NCI-H1436 (cell line): ENCODE measurements around the gene LRRC52.

Experiments
- DNase-seq: peaks from one replicate; lab custom pipeline; 2025; lab: John Stamatoyannopoulos, UW

Gene LRRC52, protein sequence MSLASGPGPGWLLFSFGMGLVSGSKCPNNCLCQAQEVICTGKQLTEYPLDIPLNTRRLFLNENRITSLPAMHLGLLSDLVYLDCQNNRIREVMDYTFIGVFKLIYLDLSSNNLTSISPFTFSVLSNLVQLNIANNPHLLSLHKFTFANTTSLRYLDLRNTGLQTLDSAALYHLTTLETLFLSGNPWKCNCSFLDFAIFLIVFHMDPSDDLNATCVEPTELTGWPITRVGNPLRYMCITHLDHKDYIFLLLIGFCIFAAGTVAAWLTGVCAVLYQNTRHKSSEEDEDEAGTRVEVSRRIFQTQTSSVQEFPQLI

DNA sequence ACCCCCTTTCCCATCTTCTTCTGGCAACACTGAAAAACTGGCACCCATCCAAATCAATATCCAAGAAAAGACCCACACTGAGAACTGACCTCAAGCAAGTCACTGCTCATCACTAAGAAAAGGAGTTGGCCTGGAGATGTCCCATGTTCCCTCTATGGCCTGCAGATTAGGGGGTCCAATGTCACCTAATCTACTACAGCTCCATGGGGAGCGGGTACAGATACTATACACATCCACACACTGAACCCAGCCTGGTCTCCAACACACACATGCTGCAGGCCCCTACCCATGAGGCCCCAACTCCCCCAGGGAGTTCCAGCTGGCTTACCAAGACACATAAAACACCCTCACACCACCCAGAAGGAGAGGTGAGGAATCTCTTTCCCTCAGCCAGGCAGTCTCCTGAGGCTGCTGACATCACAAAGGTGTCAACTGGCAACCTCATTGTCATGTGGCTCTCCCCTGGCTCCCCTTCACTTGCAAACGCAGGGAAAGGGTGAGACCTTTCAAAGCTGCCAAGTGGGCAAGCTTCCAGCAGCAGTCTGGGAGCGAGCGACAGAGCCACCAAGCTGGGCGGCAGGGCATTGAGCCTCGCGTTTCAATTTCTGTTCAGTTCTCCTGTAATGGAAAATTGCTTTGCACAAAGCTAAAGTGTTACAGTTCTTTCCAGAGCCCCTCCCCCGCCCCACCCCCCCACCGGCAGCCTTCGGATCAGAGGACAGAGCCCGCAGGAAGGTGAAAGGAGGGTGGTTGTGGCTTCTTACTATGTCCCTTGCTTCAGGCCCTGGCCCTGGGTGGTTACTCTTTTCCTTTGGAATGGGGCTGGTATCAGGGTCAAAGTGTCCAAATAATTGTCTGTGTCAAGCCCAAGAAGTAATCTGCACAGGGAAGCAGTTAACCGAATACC is at the start of gene LRRC52:
Gene LRRC52, plus strand, starts transcription at position 469 of the 907 bp plus-strand sequence. Its CDS starts 297 bp downstream, at position 766.
- DNase-seq, result peak; percentile 77

DNA sequence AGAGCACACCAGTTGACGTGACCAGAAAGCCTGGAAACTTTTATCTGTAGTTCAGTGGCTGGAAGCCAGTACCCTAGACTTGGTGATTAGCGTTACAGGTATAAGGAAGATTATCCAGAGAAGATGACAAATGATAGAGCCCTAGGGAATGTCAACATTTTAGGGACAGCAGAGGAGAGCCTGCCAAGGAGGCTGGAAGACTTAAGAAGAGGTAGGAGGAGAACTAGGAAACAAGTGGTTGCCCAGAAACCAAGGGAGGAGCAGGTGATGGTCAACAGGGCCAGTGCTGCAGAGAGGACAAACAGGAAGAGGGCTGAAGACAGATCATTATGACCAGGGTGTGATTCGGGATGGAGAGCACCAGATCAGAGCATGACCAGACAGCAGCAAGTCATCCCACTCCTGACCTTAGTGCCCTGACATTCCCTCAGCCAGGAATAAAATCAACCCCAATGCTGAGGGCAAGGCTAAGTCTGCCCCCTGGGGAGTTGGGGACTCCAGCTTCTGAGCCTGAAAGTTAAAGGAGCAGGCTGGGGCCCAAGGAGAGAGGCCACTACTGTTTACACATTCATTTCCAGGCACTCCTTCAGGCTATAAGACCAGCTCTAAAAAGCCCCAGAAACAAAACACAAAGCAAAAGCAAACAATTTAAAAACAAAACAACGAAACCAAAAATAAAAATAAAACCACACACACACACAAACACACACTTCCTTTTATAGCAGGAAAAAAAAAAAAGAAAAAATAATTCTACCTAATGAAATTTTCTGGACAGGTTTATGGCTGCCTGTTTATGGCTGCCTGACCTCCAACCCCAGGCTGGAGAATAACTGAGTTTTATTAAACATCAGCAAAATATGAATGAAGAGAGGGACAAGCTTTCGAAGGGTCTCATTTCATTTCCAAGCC is 48.6 kb upstream of the LRRC52 start:
- DNase-seq, result no peak

DNA sequence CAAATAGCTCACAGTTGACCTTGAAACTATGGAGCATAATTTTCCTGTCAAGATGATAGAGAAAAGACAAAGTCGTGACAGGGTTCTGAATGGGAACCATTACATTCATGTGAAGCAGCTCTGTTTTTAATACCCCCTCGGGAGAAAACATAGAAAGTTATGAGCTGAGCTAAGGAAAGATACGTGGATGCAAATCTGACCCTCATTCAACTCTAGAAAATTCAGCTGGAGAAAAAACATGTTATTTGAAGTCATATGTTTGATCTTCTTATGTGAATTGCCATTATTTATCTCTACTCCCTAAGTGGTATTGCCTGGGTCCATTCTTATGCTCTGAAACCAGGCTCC is 48.0 kb upstream of the LRRC52 start:
- DNase-seq, result no peak

DNA sequence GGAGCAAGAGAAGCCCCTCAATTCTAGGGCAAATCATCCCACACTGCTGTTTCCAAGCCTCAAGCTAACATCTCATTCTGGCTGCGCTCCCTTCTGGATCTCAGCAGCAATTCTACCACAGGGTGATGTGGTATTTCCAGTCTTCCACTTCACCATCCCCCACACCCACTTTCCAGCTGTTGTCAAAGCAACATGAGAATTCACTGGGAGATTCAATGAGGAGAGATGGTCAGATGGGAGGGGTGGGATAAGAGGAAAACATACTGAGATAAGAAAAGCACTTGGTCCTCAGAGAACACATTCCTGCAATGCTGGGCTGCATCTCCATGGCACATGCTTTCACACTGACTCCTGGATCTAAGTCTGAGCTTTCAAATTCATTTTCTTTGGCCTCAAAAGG is 47.3 kb upstream of the LRRC52 start:
- no peak for DNase-seq

DNA sequence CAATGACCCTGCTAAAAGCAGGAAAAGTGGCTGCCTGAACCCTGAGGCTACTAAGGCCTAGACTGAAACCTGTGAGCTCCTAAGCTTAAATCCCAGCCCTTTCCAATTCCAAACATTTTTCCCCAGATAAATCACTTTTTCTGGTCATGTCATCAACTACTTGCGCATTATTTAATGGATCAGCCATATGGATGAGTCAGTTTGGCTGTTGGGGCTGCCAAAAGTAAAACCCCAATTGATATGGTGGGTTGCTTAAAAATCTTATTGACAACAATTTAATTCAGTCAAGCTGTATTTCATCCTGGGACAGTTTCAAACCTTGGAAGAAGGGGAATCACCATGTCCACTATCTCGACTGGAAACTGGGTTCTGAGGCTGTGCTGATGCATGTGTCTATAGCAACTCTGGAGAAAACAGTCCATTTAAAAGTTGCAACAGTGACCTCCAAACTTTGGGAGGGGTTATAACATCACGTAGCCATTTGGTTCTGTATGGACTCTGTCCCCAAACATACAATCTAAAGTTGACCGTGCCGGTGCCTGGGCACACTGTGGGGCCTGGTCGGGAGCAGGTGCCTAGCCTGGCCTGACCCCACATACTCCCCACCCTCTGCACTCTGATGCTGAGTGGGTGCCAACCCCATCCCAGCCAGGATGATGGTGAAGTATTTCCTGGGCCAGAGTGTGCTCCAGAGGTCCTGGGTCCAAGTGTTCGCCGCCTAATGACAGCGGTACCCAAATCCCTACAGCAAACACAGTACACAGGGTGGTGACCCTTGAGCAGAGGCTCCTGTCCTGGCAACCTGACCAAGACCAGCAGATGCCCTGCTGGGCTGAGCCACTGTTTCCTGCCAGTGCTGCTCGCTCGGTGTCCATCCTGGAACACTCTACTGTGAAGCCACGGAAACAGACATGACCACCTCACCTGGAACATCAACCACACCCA is 46.5 kb upstream of the LRRC52 start:
- no peak for DNase-seq

DNA sequence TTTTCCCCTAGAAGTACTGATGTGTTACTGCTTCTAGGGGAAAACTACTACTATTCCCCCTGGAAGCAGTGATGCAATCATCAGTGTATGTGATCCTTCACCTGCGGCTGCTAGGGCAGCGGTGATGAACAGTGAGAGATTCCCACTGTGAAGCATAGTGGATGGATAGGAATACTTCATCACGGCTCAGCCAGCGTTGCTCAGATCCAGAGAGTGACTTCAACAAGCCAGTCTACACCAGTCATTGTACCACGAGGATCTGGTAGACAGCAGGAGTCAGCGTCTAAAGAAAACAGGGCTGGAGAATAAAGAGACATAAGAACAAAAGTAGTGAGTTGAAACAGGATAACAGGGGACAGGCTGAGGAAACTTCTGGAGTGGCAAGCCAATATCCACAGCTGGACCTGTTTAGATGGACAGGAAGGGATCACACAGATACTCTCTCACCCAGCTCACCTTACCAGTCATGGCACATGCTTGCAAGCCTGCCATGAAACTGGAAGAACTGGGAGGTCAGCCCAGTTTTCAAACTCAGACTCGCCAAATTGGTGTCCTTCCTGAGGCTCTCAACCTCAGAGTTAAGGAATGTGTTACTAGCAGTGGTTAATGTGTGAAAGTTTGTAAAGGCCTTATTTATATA is 42.4 kb upstream of the LRRC52 start:
- no peak for DNase-seq

DNA sequence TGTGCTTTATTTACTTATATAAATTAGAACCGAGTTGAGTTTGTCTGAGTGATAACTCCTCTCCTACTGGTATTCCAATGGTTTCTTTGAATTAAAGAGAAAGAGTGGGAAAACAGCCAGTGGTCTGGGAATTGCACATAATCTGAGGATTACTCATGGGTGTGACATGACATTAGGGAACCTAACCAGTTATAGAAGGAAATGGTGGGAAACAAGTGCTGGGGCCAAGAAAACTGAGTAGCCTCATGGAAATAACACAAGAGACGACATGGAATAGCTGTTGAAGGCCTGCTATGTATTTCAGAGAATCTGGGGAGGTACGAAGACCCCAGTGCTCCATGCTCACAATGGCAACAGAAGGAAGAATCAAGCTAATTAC is 41.8 kb upstream of the LRRC52 start:
- no peak for DNase-seq

DNA sequence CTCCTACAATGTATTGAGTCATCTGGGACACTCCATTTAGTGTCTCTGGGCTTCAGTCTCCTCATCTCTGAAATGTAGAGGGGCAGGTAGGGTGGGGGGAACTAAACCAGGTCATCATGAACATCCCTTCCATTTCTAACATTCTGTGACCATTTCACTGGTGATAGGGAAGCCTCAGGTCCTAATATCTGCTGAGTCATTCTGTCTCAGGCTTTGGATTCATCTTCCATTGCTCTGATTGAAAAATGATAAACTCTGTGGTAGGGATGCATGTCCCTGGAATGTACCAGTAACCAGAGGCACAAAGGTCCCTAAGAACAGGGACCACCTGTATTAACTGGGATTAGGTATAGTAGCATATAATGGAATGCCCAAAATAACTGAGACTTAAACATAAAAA is 36.2 kb upstream of the LRRC52 start:
- no peak for DNase-seq

DNA sequence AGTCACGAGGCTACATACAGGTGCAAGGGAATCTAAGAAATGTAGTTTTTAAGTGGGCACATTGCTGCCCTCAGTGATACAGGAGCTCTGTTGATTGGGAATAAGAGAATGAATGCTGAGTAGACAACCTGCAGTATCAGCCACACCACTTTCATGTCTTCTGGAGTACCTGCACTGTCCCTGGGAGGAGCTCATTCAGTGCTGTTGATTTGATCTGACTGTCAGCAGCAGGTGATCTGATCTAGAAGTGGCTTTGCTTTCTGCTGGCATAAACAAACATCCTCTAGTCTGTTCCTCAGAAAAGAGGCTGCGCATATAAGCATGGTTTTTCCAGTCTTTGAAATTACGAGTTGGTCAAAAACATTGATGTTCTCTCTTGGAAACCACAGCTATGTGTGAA is 35.5 kb upstream of the LRRC52 start:
- no peak for DNase-seq

DNA sequence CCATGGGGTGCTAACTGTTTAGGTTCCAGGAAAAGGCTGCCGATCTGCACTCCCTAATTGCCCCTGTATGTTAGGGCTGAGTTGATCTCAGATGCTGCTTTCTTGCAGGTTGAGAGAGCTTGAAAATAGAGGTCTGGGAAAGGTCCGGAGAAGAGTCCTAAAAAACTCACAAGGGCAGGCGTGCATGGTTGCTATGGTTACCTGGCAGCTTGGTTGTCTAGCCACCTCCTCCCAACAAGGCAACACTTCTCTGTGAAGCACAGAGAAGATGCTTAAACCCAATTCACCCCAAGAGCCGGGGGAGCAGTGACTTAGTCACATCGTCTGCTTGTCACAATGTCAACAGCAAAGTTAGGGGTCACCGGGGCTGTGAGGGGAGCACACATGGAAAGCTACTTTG is 31.0 kb upstream of the LRRC52 start:
- no peak for DNase-seq

DNA sequence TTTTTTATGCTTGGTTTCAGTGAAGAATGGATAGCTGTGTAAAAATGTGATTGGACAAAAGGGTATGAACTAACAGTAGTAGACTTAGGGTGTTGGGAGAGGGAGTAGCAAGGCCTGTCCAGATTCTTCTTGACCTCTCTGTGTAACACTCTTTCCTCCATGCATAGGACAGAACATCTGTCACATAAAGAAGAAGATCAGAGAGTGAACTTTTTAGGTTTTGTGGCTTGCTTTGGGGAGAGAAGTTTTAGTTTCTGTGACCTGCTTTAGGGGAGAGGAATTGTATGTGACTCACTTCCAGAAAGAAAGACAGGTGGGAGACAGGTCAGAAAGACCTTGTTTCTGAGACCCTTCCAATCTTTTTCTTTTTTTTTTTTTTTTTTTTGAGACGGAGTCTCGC is 27.3 kb upstream of the LRRC52 start:
- no peak for DNase-seq

DNA sequence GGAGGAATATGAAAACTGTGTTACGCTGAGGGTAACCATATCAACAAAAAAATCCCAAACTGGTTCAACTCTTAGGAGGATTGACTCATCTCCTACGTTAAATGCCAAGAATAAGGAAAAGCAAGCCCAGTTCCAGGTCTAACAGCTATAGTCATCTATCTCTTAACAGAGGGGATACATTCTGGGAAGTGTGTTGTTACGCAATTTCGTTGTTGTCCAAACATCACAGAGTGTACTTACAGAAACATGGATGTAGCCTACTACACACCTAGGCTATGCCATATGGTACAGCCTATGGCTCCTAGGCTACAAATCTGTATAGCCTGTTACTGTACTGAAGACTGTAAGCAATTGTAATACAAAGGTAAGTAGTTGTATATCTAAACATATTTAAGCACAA is 23.2 kb upstream of the LRRC52 start:
- DNase-seq, result no peak

DNA sequence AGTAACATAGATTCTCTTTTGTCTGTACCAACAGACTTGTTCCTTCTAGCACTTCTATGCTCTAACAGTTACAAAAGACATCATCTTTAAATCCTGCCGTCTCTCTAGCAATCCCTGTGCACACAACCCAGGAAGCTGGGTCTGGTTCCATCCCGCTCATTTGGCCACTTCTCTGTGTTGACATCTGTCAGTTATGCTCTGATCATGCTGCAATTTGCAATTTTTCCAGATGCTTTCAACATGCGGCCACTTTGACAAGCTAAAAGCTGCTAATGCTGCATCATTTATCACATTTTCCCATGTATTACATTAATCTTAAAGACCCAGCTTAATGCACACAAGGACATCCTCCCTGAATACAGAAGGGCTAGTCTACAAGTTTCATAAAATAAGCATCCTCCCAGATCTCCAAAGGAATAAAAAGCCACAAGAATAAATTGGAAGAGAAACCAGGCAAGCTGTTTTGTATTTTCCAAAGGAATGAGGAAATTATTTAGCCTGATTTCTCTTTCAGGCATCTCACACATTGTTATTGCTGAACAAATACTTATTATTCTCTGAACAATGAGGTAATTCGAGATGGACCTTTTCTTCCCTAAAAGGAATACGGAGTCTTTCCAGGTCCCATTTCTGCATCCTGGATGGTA is 19.0 kb upstream of the LRRC52 start:
- DNase-seq, result no peak

DNA sequence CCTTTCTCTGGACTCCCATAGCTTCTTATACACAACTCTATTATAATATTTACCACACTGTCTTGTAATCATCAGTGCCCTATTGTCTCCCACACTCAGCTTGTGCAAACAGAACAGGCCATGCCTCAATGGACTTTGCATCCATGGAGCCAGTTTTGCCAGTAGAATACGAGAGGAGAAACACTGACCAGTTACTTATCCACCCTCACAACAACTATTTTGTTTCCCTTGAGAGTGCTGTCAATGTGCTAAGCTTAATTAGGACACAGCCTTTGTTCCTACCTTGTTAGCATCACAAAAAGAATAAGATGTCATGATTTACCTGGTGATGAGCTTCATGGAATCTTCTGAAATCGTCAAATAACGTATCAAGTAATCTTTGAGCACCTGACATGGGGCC is 18.1 kb upstream of the LRRC52 start:
- no peak for DNase-seq

DNA sequence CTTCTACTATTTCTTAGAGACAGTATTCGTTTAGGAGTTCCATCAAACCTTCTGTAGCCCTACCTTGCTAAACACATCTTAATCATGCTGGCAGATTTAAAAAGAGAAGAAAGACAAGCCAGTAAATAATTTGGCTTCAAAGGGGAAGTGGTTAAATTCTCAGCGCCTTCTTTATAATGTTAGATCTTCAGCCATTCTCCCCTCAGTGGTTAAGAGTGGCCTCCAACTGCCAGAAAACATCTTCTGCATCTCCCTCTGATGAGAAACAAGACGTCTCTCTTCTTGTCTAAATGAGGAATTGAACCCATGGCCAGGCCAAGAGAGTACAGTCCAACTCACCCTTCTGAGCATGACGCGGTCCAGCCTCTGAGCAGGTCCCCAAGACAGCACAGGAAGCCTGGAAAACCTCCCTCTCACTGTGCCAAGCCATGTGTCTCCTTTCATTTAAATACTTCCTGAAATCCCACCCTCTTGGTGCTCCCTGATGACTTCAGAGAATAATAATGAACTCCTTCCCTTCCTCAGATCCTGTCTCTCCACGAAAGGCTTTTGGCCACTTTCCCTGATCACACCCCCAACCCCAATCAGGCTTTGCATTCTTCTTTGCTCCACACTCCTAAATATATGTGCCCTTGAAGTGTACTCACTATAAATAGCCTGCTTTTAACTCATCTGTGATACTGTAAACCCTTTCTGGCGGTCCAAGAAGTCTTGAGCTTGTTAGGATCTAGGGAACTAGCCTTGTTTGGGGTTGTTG is 16.4 kb upstream of the LRRC52 start:
- DNase-seq, result no peak

DNA sequence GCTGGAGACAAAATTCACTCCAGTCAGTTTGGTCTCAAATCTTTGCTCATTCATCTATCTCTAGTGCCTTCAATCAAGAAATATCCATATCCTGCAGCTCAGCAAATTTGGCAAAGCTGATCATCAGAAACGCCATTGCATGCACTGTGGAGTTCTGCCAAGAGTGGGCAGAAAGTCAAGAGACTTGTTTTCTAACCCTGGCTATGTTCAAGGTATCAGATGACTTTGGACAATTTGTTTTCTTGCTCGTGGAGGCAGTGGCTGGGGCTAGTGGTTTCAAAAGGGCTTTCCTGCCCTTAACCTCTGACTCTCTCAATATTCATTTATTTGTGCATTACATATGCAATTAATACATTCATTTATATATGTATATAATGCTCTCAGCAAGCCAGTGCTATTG is 12.8 kb upstream of the LRRC52 start:
- no peak for DNase-seq

DNA sequence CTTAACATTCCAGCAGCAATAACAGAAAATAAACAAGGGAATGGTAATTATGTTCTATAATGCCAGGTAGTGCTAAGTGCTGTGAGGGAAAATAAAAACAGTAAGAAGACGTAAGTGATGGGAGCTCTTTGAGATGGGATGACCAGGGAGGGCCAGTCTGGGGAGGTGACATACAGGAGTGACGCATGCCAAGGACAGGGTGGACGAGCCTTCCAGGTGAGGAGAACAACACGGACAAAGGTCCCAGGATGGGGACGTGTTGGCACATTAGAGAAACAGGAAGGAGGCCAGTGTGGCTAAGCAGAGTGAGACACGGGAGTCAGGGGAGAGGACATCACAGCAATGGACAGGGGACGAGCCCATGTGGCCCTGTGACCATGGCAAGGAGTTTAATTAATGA is 11.7 kb upstream of the LRRC52 start:
- DNase-seq, result no peak

DNA sequence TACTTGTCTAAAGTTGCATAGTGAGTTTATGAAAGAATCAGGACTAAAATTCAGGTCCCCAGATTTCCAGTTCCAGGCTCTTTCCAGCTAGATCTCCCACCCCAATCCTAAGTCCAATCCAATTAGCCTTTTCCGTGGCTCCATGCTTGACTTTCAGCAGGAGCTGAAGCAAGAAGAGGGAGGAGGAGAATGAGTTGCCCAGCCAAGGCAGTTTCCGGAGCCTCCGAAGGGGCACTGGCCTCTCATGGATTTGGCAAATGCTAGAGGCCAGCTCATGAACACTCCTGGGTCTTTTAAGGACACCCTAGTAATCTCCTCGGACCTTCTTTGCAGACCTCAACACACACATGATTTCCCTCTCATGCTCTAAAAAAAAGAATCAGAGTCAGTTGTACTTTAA is 10.5 kb upstream of the LRRC52 start:
- no peak for DNase-seq

DNA sequence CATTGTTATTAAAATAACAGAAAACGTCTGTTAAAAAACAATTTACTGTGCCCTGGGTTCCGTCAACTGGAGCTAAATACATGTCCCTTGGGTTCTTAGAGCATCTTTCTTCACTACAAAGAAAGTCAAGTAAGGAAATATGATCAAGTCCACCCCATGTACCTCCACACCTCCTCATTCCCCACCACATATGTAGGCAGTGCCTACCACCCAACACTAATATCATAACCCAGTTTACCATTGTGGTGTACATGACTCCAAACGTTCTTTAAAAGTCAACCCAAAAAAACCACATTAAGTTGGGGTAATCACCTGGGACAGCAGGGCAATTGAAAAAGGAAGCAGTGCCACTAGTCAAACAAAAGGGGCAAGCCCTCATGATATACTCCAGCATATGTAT is 7.8 kb upstream of the LRRC52 start:
- no peak for DNase-seq
